Cardiac fibroblast (primary cell): Measurements from ENCODE around the gene CAAP1.
A peak's percentile ranks its signal among the peaks of the same experiment; 100 is the strongest.

Experiments
- DNase-seq, 2 donors: peaks; one replicate each; pipeline versions ENCODE4 v3.0.0 to v3.0.0-alpha.2; 2010; ENCODE audit warnings: low read depth in 2 of 2
- H3K4me3 ChIP-seq, 2 donors: replicated peaks in 1 of 2; 1 replicate in 1 of 2; 2 replicates in 1 of 2; pipeline ENCODE4 v1.5.1; 2011; ENCODE audit warnings: low read depth in 2 of 2, low read length in 2 of 2, mild to moderate bottlenecking in 2 of 2, moderate library complexity in 1 of 2
- TF ChIP-seq, protein P1 (sequence below): IDR thresholded peaks from one replicate; pipeline ENCODE4 v1.5.1; 2011; ENCODE audit warnings: low read depth, mild to moderate bottlenecking, low read length, inconsistent platforms

Gene CAAP1

GRCh38 chr9:26892251-26893029 lies at the start of gene CAAP1:
Gene CAAP1 (minus strand): TSS chr9:26892802. CDS start chr9:26892715, 87 bp downstream.
- TF ChIP-seq, protein P1, sequence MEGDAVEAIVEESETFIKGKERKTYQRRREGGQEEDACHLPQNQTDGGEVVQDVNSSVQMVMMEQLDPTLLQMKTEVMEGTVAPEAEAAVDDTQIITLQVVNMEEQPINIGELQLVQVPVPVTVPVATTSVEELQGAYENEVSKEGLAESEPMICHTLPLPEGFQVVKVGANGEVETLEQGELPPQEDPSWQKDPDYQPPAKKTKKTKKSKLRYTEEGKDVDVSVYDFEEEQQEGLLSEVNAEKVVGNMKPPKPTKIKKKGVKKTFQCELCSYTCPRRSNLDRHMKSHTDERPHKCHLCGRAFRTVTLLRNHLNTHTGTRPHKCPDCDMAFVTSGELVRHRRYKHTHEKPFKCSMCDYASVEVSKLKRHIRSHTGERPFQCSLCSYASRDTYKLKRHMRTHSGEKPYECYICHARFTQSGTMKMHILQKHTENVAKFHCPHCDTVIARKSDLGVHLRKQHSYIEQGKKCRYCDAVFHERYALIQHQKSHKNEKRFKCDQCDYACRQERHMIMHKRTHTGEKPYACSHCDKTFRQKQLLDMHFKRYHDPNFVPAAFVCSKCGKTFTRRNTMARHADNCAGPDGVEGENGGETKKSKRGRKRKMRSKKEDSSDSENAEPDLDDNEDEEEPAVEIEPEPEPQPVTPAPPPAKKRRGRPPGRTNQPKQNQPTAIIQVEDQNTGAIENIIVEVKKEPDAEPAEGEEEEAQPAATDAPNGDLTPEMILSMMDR, result peak; percentile 36
- H3K4me3 ChIP-seq, result peak within 1 kb of the TSS; percentile 98 to 100
- peak; percentile 91 to 92 for DNase-seq

- TF ChIP-seq, protein P1, result no peak
- no peak overlapping the region for H3K4me3 ChIP-seq
- no peak for DNase-seq
These were observed 48.2 kb upstream of the CAAP1 start for GRCh38 chr9:26940779-26941178.

GRCh38 chr9:26939955-26940711 lies 47.5 kb upstream of the CAAP1 start:
- no peak for DNase-seq
- TF ChIP-seq, protein P1, result no peak
- no peak overlapping the region for H3K4me3 ChIP-seq

DNA sequence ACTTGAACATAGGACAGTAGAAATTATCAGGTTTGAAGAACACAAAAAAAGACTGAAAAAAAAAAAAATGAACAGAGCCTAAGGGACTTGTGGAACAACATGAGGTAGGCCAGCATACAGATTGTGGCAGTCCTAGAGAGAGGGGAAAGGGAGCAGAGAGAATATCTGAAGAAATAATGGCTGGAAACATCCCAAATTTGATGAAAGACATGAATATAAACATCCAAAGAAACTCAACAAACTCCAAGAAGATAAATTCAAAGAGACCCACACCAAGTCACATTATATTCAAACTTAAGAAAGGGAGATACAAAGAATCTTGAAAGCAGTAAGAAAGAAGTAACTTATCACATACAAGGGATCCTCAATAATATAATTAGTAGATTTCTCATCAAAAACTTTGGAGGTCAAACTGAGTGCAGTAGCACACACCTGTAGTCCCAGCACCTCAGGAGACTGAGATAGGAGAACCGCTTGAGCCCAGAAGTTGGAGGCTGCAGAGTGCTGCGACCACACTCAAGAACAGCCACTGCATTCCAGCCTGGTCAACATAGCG lies 45.3 kb upstream of the CAAP1 start:
- H3K4me3 ChIP-seq, result no peak overlapping the region
- TF ChIP-seq, protein P1, result no peak
- no peak for DNase-seq

- no peak for DNase-seq
- H3K4me3 ChIP-seq, result no peak overlapping the region
- TF ChIP-seq, protein P1, result no peak
These were observed 43.2 kb upstream of the CAAP1 start for GRCh38 chr9:26935847-26936246.

DNA sequence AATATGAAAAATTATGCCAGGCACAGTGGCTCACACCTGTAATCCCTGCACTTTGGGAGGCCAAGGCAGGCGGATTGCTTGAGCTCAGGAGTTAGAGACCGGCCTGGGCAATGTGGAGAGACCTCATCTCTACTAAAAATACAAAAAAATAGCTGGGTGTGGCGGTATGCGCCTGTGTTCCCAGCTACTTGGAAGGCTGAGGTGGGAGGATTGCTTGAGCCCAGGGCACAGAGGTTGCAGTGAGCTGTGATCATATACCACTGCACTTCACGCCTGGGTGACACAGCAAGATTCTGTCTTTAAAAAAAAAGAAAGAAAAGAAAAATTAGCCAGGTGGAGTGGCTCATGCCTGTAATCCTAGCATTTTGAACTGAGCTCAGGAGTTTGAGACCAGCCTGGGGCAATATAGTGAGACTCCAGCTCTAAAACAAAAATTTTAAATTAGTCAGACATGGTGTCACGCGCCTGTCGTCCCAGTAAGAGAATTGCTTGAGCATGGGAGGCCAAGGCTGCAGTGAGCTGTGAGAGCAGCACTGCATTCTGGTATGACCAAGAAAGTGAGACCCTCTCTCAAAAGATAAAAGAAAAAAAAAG lies 36.4 kb upstream of the CAAP1 start:
- no peak for DNase-seq
- no peak overlapping the region for H3K4me3 ChIP-seq
- TF ChIP-seq, protein P1, result no peak
